Endometrium (tissue), 2 donors: ENCODE data around the gene TUBG1.
"Not testable (repeated sequence)": the region's sequence is repeated elsewhere in the genome, so short reads cannot be mapped to it uniquely, and the experiment has no call there.

Source experiments
- FAIRE-seq: peaks from 2 replicates; lab custom pipeline; 2012; peaks lifted over from hg19 to GRCh38; lab: Jason Lieb, UNC
- donor health status: control.
- donor health status: control.

TUBG1 gene

GRCh38 chr17:42623732-42624596 is 14.5 kb downstream of the TUBG1 start:
- FAIRE-seq, result no peak

- not testable (repeated sequence) for FAIRE-seq
Measured at GRCh38 chr17:42627032-42627764, 17.7 kb downstream of the TUBG1 start.

GRCh38 chr17:42629411-42630009 is 20.0 kb downstream of the TUBG1 start:
- FAIRE-seq, result no peak

GRCh38 chr17:42632949-42633444 is 23.5 kb downstream of the TUBG1 start:
- no peak for FAIRE-seq

- FAIRE-seq, result no peak
Measured at GRCh38 chr17:42639525-42640113, 30.1 kb downstream of the TUBG1 start.

- FAIRE-seq, result no peak
Measured at GRCh38 chr17:42640121-42640520, 30.6 kb downstream of the TUBG1 start.

GRCh38 chr17:42642336-42642735 is 32.9 kb downstream of the TUBG1 start:
- FAIRE-seq, result no peak

GRCh38 chr17:42647778-42648177 is 38.3 kb downstream of the TUBG1 start:
- no peak for FAIRE-seq

- no peak for FAIRE-seq
Measured at GRCh38 chr17:42651392-42651791, 41.9 kb downstream of the TUBG1 start.

- FAIRE-seq, result peak; percentile 26
Measured at GRCh38 chr17:42653179-42654124, 44.0 kb downstream of the TUBG1 start.

GRCh38 chr17:42655528-42655927 is 46.0 kb downstream of the TUBG1 start:
- FAIRE-seq, result no peak

GRCh38 chr17:42657824-42658588 is 48.5 kb downstream of the TUBG1 start:
- FAIRE-seq, result no peak

- FAIRE-seq, result no peak
Measured at GRCh38 chr17:42659079-42659931, 49.8 kb downstream of the TUBG1 start, which contains the start of gene TUBG2. TUBG2 (plus strand) TSS chr17:42659284; CDS start chr17:42659504, 220 bp downstream.

- not testable (repeated sequence) for FAIRE-seq
Measured at GRCh38 chr17:42659932-42660274, 50.4 kb downstream of the TUBG1 start.

GRCh38 chr17:42660692-42661345 is 51.3 kb downstream of the TUBG1 start:
- no peak for FAIRE-seq
